Ovary (tissue), 9 donors: ENCODE results near the gene ZNF576. TPM values are rescaled to one million over a fixed set of nuclear protein-coding genes. Genes with fewer than 3 reads are reported as not detected.

Source experiments
- DNase-seq, 5 donors: peaks; one replicate each; pipeline ENCODE4 v3.0.0-alpha.2; 2019 to 2020
- H3K27ac ChIP-seq, 2 donors: fragments of 200-600 bp; one replicate each; pipeline versions ENCODE4 v1.5.1 to v1.8.0; 2019 to 2022
- H3K27me3 ChIP-seq: fragments of 200-600 bp; one replicate; pipeline ENCODE4 v1.8.0; 2022
- H3K36me3 ChIP-seq: fragments of 200-600 bp; sonication (generic); one replicate; pipeline ENCODE4 v1.5.1; 2019
- H3K4me1 ChIP-seq: one replicate; pipeline ENCODE4 v1.8.1; 2013; ENCODE audit warnings: mild to moderate bottlenecking, moderate library complexity; ENCODE audit not compliant: insufficient read depth
- H3K4me3 ChIP-seq: fragments of 200-600 bp; sonication (generic); one replicate; pipeline ENCODE4 v1.5.1; 2017
- H3K9me3 ChIP-seq, 2 donors: fragments of 200-600 bp in 1 of 2; sonication (generic) in 1 of 2; one replicate each; pipeline versions ENCODE4 v1.5.1 to v1.8.1; 2013 to 2019; ENCODE audit warnings: mild to moderate bottlenecking in 1 of 2, moderate library complexity in 1 of 2
- CTCF ChIP-seq, 3 donors: fragments of 450-650 bp in 2 of 3; fragments of 200-600 bp in 1 of 3; IDR thresholded peaks; one replicate each; pipeline versions ENCODE4 v1.5.1 to v1.8.0; 2016 to 2022; ENCODE audit warnings: antibody characterized with exemption in 3 of 3, mild to moderate bottlenecking in 1 of 3
- EP300 ChIP-seq: sonication (generic); formaldehyde crosslinking; IDR thresholded peaks from one replicate; pipeline ENCODE4 v1.6.1; 2017; ENCODE audit warnings: antibody characterized with exemption
- POLR2A ChIP-seq: fragments of 450-650 bp; IDR thresholded peaks from one replicate; pipeline ENCODE4 v1.6.1; 2017; ENCODE audit warnings: antibody characterized with exemption, mild to moderate bottlenecking, moderate library complexity
- WGBS, 3 donors: extraction: QIAGEN DNeasy Blood & Tissue Kit in 1 of 3; methylation state at CpG; one replicate each; pipeline versions ENCODE4 v1.1.5 to v1.1.7; 2013 to 2017; 5-methylcytosine and 5-hydroxymethylcytosine counted together
- intact Hi-C, 4 donors: fragments of 100-400 bp; cut with DNase I; formaldehyde crosslinking; loops; one replicate each; pipeline versions ENCODE4 v1.11.0 to v1.15.1; 2022 to 2023
- polyA plus RNA-seq, 2 donors: library from polyadenylated mRNA; stranded (reverse); fragments of 200-250 nt in 1 of 2; fragments of 350-450 nt in 1 of 2; fragmentation: Illumina TruSeq in 1 of 2; extraction: RNeasy Lipid Tissue Mini Kit (QIAGEN cat#74804) in 1 of 2; gene quantifications; one replicate each; pipeline ENCODE4 v1.2.3, GENCODE V29; 2013 to 2014
- total RNA-seq, 7 donors: library from RNA; depleted of rRNA in 2 of 7; stranded (reverse); fragments of >200 nt in 2 of 7; fragmentation: NEBNext Ultra II Directional in 3 of 7; extraction: Animal tissue kit (Norgen Biotek cat#: 25700) in 3 of 7; gene quantifications; one replicate each; pipeline versions ENCODE4 v1.1.0 to v1.2.4, GENCODE V29; 2016 to 2023
- donor health status: DM: no; HTN: no; CAD: no; lungs with moderate emphysema.
- donor health status: DM: no; HTN: no; CAD: no.
- donor health status: Bipolar disorder and iron deficiency.
- donor health status: DM: yes; HTN: yes; CAD: no.
- donor health status: DM: no; HTN: no; CAD: no.
- donor health status: DM: yes; HTN: yes; CAD: no.

The ZNF576 gene
- total and polyA plus RNA-seq, 9 donors, result 8.6 to 22.4 (median 16.6) TPM

- H3K27ac ChIP-seq, result no peak overlapping the region
- DNase-seq, result no peak
- H3K4me3 ChIP-seq, result no peak overlapping the region
- no peaks in the 10 kb centered on the region for H3K27me3 ChIP-seq
- no peaks in the 10 kb centered on the region for H3K9me3 ChIP-seq
- intact Hi-C loops, result no loop called here
- no peaks in the 10 kb centered on the region for H3K36me3 ChIP-seq
- WGBS, 3 donors, result 71 to 86% (median 80%) methylated on average over 2 of the region's 2 CpGs
- TF ChIP-seq EP300 (no peak), CTCF (IDR thresholded peaks at IDR 0.05) (no peak), POLR2A (no peak)
- H3K4me1 ChIP-seq, result peaks cover 6% of the 10 kb centered on the region
Observed at GRCh38 chr19:43641333-43641732, 44.9 kb downstream of the ZNF576 start.

- DNase-seq, result no peak
- Histone ChIP-seq H3K4me3 (no peak overlapping the region), H3K36me3 (no peaks in the 10 kb centered on the region), H3K27ac (no peak overlapping the region), H3K27me3 (no peaks in the 10 kb centered on the region), H3K4me1 (peaks cover 6% of the 10 kb centered on the region), H3K9me3 (no peaks in the 10 kb centered on the region)
- intact Hi-C loops, result no loop called here
- TF ChIP-seq POLR2A (no peak), CTCF (IDR thresholded peaks at IDR 0.05) (no peak), EP300 (no peak)
- 55 to 68% (median 66%) methylated on average over 4 of the region's 4 CpGs for WGBS, 3 donors
Observed at GRCh38 chr19:43642531-43642930, 46.1 kb downstream of the ZNF576 start.

- Histone ChIP-seq H3K4me1 (peaks cover 6% of the 10 kb centered on the region), H3K4me3 (no peak overlapping the region), H3K9me3 (no peaks in the 10 kb centered on the region), H3K36me3 (no peaks in the 10 kb centered on the region), H3K27ac (no peak overlapping the region), H3K27me3 (no peaks in the 10 kb centered on the region)
- WGBS, 3 donors, result 14 to 21% (median 15%) methylated on average over 3 of the region's 3 CpGs
- no peak for DNase-seq
- intact Hi-C loops, result no loop called here
- TF ChIP-seq CTCF (IDR thresholded peaks at IDR 0.05), result no peak
- no peak for TF ChIP-seq EP300
- TF ChIP-seq POLR2A, result no peak
Observed at GRCh38 chr19:43643326-43643725, 46.9 kb downstream of the ZNF576 start.

- intact Hi-C loops, result no loop called here
Observed at GRCh38 chr19:43644181-43644580, 47.8 kb downstream of the ZNF576 start.

More at GRCh38 chr19:43644181-43644580, 47.8 kb downstream of the ZNF576 start:
- no peaks in the 10 kb centered on the region for H3K9me3 ChIP-seq
- H3K27me3 ChIP-seq, result no peaks in the 10 kb centered on the region
- WGBS, 3 donors, result 79% methylated on average over 13 of the region's 13 CpGs
- H3K4me1 ChIP-seq, result peaks cover 6% of the 10 kb centered on the region
- no peak overlapping the region for H3K4me3 ChIP-seq
- H3K36me3 ChIP-seq, result no peaks in the 10 kb centered on the region
- no peak for DNase-seq
- TF ChIP-seq CTCF (IDR thresholded peaks at IDR 0.05), result no peak
- no peak for TF ChIP-seq POLR2A
- no peak for TF ChIP-seq EP300
- H3K27ac ChIP-seq, result no peak overlapping the region
